A549 (cell line): ENCODE data around the gene DNM1. TPM values are rescaled to one million over a fixed set of nuclear protein-coding genes. Genes with fewer than 3 reads are reported as not detected.

Experiments used
- ATAC-seq, 2 experiments: fragments of 200-7000 bp in 1 of 2; fragments of >200 bp in 1 of 2; cut with Nextera tagmentation in 1 of 2; cut with Tn5 transposase in 1 of 2; 3 replicates each; pipeline versions ENCODE4 v1.8.0 to v1.9.1; 2018 to 2020; ENCODE audit warnings: mild to moderate bottlenecking in 1 of 2, moderate library complexity in 1 of 2
- CTCF ChIA-PET: fragments of 300-600 bp; sonication (Branson Sonifier 250); formaldehyde crosslinking; extraction: SDS; loops from one replicate; lab custom pipeline; 2021; ENCODE audit warnings: antibody characterized with exemption, inconsistent platforms; lab: Yijun Ruan, JAX
- POLR2A ChIA-PET: fragments of 350-600 bp; formaldehyde crosslinking; extraction: SDS; loops from one replicate; lab custom pipeline; 2021; ENCODE audit warnings: antibody characterized with exemption, inconsistent platforms; lab: Yijun Ruan, JAX
- DNase-seq, 2 experiments: peaks; one replicate each; pipeline versions ENCODE4 v3.0.0 to v3.0.0-alpha.2; 2011 to 2016; ENCODE audit warnings: low read depth in 1 of 2, low spot score in 1 of 2
- FAIRE-seq: peaks from 2 replicates; lab custom pipeline; 2011; peaks lifted over from hg19 to GRCh38; lab: Jason Lieb, UNC
- H3K27ac ChIP-seq, 2 experiments: fragments of >200 bp; sonication (Bioruptor Twin); formaldehyde crosslinking; 3 replicates each; pipeline ENCODE4 v1.5.1; 2016 to 2017
- H3K4me1 ChIP-seq: fragments of >200 bp; sonication (Bioruptor Twin); formaldehyde crosslinking; 3 replicates; pipeline ENCODE4 v1.6.1; 2016
- H3K4me2 ChIP-seq: fragments of >200 bp; sonication (Bioruptor Twin); formaldehyde crosslinking; 3 replicates; pipeline ENCODE4 v1.6.1; 2016
- H3K4me3 ChIP-seq: fragments of >200 bp; sonication (Bioruptor Twin); formaldehyde crosslinking; 3 replicates; pipeline ENCODE4 v1.5.1; 2016
- H3K9me3 ChIP-seq: fragments of >200 bp; sonication (Bioruptor Twin); formaldehyde crosslinking; 3 replicates; pipeline ENCODE4 v1.6.1; 2016
- CBX8 ChIP-seq: fragments of 200-600 bp; sonication (generic); IDR thresholded peaks from 2 replicates; pipeline ENCODE4 v1.6.1; 2016
- CHD2 ChIP-seq: fragments of 150-350 bp; IDR thresholded peaks from 2 replicates; pipeline ENCODE4 v1.6.1; 2014; ENCODE audit warnings: low read length; ENCODE audit not compliant: partially characterized antibody
- EHF ChIP-seq: fragments of 250-450 bp; sonication (Bioruptor Pico); IDR thresholded peaks from 2 replicates; pipeline ENCODE4 v1.5.0; 2020; ENCODE audit warnings: mild to moderate bottlenecking
- ESRRA ChIP-seq: fragments of 150-350 bp; IDR thresholded peaks from 2 replicates; pipeline ENCODE4 v1.6.1; 2014; ENCODE audit warnings: mild to moderate bottlenecking, low read length, borderline replicate concordance
- FOSB ChIP-seq: fragments of 250-450 bp; sonication (Bioruptor Pico); IDR thresholded peaks from 2 replicates; pipeline ENCODE4 v1.5.0; 2020; ENCODE audit warnings: mild to moderate bottlenecking, moderate library complexity
- FOSL2 ChIP-seq, 2 experiments: fragments of 450-650 bp in 1 of 2; fragments of >200 bp in 1 of 2; sonication (Bioruptor Twin) in 1 of 2; formaldehyde crosslinking; IDR thresholded peaks; 2 replicates each; pipeline versions ENCODE4 v1.5.0 to v1.6.1; 2016 to 2020; ENCODE audit warnings: mild to moderate bottlenecking in 1 of 2, moderate library complexity in 1 of 2
- GATA3 ChIP-seq: IDR thresholded peaks from 2 replicates; pipeline ENCODE4 v1.6.1; 2012; ENCODE audit warnings: borderline replicate concordance
- HOXB5 ChIP-seq: fragments of 250-450 bp; sonication (Bioruptor Pico); IDR thresholded peaks from 2 replicates; pipeline ENCODE4 v1.5.0; 2020; ENCODE audit warnings: mild to moderate bottlenecking, moderate library complexity
- JUNB ChIP-seq: fragments of >200 bp; sonication (Bioruptor Twin); formaldehyde crosslinking; IDR thresholded peaks from 2 replicates; pipeline ENCODE4 v1.6.1; 2016
- MAFK ChIP-seq: fragments of 450-650 bp; IDR thresholded peaks from 2 replicates; pipeline ENCODE4 v1.6.1; 2014; ENCODE audit not compliant: partially characterized antibody
- TFCP2L1 ChIP-seq: fragments of 250-450 bp; sonication (Bioruptor Pico); IDR thresholded peaks from 2 replicates; pipeline ENCODE4 v1.5.0; 2021; ENCODE audit warnings: mild to moderate bottlenecking
- ZC3H11A ChIP-seq: fragments of 450-650 bp; IDR thresholded peaks from 2 replicates; pipeline ENCODE4 v1.6.1; 2014; ENCODE audit warnings: antibody characterized with exemption, mild to moderate bottlenecking
- ZNF302 ChIP-seq: fragments of 250-450 bp; sonication (Bioruptor Pico); IDR thresholded peaks from 2 replicates; pipeline ENCODE4 v1.9.0; 2021; ENCODE audit warnings: inconsistent platforms, mild to moderate bottlenecking, moderate library complexity
- WGBS: methylation state at CpG from one replicate; pipeline ENCODE4 v1.1.6; 2017; ENCODE audit errors: missing lambda C conversion rate; 5-methylcytosine and 5-hydroxymethylcytosine counted together
- polyA plus RNA-seq, 4 experiments: library from polyadenylated mRNA; depleted of rRNA in 3 of 4; stranded (reverse); fragments of >200 nt; fragmentation: RNase III in 1 of 4; extraction: RNeasy Plus Mini Kit Qiagen cat#74134 plus additional on column Dnase treatment in 1 of 4; gene quantifications; 2 replicates in 3 of 4; 3 replicates in 1 of 4; pipeline ENCODE4 v1.2.3, GENCODE V29; 2011 to 2017
- TF ChIP-seq, protein P1 (sequence below): fragments of 200-600 bp; sonication (generic); IDR thresholded peaks from 2 replicates; pipeline ENCODE4 v1.6.1; 2016; ENCODE audit warnings: antibody characterized with exemption, mild to moderate bottlenecking, moderate library complexity
- TF ChIP-seq, protein P2 (sequence below): fragments of 150-350 bp; IDR thresholded peaks from 2 replicates; pipeline ENCODE4 v1.6.1; 2014; ENCODE audit warnings: low read depth, mild to moderate bottlenecking, low read length

DNM1 gene
- polyA plus RNA-seq, 2 of the 4 experiments (the other 2 are of a cell fraction), result 60.2 to 139 TPM

DNA sequence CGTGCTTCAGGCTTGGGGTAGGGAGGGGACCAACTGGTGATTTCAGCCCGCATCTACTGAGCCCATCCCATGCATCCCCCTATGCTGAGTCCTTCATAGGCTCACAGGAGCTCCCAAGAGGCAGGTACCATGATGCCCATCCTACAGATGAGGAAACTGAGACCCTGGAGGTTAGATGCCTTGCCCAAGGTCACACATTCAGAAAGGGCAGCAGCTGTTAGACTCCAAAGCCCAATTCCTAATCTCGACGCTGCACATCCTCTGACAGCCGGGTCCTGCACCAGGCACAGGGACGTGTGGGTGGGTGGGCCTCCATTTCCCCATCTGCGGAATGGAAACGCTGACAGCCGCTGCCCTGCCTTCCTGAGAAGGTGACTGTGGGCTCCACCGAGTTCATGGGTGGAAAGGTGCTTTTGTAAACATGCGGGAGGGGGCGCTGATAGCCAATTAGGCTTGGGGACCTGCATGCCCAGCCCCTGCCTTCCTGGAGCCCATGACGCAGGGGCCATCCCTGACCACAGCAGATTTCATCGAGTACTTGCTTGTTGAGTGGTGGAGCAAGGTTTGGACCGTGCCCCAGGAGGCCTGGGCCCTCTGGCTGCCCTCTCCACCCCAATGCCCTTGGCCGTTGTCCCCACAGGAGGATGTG, 2.2 kb downstream of the DNM1 start:
- WGBS, result 73% methylated on average over 12 of the region's 16 CpGs
- H3K4me1 ChIP-seq, result peaks cover 76% of the 10 kb centered on the region
- ATAC-seq (no peak), FAIRE-seq (no peak), DNase-seq (no peak)
- H3K4me2 ChIP-seq, result peak overlapping the region; percentile 86
- POLR2A ChIA-PET, result no interaction called here
- H3K27ac ChIP-seq, result peak overlapping the region; percentile 95 to 99
- peak overlapping the region; percentile 96 for H3K4me3 ChIP-seq
- H3K9me3 ChIP-seq, result no peaks in the 10 kb centered on the region
- CTCF ChIA-PET, result interaction anchor here (1.4 to 2.8 kb wide), 3 partner anchors 11 to 18 kb away, joined by 5 to 12 read pairs (median 8); no protein-coding TSS in a partner anchor
- TF ChIP-seq ZNF302, result no peak
- no peak for TF ChIP-seq CBX8
- peak; percentile 83; the same call in 1 of the 2 replicates for TF ChIP-seq ESRRA

DNA sequence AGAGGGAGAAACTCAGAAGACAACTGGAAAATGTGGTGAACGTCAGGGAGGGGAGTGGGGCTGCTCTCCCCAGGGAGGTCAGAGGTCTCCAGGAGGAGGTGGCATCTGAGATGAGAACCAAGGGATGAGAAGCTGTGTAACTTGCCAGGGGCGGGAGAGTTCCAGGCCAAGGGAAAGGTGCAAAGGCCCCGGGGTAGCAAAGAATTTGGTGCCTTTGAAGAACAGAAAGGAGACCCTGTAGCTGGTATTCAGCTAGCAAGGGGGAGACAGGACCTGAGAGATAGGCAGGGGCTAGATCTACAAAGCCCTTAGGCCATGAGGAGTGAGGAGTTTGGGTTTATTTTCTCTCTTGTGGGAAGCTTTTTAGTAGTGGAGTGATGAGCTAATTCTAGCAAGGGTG, 3.3 kb downstream of the DNM1 start:
- no peak for ATAC-seq
- ChIA-PET POLR2A (no interaction called here), CTCF (interaction anchor here (0.6 to 2.3 kb wide), 9 partner anchors 10 to 232 kb away, joined by 3 to 8 read pairs (median 5); no protein-coding TSS in a partner anchor)
- H3K4me1 ChIP-seq, result peaks cover 85% of the 10 kb centered on the region
- peak overlapping the region; percentile 86 for H3K4me2 ChIP-seq
- H3K4me3 ChIP-seq, result peak overlapping the region; percentile 7; the same call in 2 of the 3 replicates
- H3K9me3 ChIP-seq, result no peaks in the 10 kb centered on the region
- no peak for TF ChIP-seq MAFK
- no peak for TF ChIP-seq GATA3
- no peak for TF ChIP-seq HOXB5 (CRISPR knock-in tag)
- TF ChIP-seq, protein P1, sequence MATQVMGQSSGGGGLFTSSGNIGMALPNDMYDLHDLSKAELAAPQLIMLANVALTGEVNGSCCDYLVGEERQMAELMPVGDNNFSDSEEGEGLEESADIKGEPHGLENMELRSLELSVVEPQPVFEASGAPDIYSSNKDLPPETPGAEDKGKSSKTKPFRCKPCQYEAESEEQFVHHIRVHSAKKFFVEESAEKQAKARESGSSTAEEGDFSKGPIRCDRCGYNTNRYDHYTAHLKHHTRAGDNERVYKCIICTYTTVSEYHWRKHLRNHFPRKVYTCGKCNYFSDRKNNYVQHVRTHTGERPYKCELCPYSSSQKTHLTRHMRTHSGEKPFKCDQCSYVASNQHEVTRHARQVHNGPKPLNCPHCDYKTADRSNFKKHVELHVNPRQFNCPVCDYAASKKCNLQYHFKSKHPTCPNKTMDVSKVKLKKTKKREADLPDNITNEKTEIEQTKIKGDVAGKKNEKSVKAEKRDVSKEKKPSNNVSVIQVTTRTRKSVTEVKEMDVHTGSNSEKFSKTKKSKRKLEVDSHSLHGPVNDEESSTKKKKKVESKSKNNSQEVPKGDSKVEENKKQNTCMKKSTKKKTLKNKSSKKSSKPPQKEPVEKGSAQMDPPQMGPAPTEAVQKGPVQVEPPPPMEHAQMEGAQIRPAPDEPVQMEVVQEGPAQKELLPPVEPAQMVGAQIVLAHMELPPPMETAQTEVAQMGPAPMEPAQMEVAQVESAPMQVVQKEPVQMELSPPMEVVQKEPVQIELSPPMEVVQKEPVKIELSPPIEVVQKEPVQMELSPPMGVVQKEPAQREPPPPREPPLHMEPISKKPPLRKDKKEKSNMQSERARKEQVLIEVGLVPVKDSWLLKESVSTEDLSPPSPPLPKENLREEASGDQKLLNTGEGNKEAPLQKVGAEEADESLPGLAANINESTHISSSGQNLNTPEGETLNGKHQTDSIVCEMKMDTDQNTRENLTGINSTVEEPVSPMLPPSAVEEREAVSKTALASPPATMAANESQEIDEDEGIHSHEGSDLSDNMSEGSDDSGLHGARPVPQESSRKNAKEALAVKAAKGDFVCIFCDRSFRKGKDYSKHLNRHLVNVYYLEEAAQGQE, result no peak
- TF ChIP-seq CHD2, result no peak
- no peak for DNase-seq
- H3K27ac ChIP-seq, result peak overlapping the region; percentile 95 to 99
- no peak for FAIRE-seq
- 45% methylated on average over 3 of the region's 3 CpGs for WGBS

DNA sequence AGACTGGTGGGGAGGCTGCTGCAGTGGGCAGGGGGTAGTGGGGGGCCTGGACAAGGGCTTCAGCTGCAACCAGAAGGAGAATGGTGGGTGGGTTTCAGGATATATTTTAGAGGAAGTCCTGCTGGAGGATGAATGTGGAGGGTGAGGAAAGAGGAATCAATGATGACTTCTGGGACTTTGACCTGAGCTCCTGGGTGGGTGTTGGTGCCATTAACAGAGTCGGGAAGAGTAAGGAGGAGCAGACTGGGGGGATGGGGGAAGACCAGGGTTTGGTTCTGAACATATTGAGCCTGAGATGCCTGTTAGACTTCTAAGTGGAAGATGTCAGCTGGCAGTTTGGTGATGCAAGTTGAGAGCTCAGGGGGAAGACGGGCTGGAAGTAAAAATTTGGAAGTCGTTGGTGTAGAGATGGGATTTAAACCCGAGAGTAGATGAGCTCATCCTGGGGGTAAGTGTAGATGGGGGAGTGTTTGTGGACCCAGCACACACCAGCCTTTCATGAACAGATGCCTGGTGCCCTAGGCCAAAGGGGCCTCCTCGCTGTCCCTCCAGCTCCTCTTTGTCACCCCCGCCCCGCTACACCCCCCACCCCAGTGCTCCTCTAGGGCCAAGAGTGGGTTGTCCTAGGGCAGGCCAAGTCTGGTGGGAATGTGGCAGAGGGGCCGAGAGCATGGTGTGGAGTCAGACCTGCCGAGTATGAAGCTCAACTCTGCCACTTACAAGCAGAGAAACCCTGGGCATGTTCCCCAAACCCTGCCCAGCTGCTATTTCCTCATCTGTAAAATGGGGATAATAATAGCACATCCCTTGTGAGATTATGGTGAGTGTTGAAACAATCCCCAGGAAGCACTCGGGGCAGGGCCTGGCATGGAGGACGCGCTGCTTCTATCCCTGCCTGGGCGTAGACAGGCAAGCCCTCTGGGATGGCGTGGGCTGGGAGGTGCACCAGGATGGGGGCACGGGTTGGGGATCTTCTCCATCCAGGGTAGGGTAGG, 4.0 kb downstream of the DNM1 start:
- Histone ChIP-seq H3K4me2 (peak overlapping the region; percentile 86), H3K4me3 (peak overlapping the region; percentile 7; the same call in 1 of the 3 replicates), H3K4me1 (peaks cover 85% of the 10 kb centered on the region), H3K27ac (peak overlapping the region; percentile 95 to 99), H3K9me3 (no peaks in the 10 kb centered on the region)
- CTCF ChIA-PET, result interaction anchor here (0.6 to 2.3 kb wide), 11 partner anchors 8 to 231 kb away, joined by 3 to 8 read pairs (median 4); no protein-coding TSS in a partner anchor
- FAIRE-seq (no peak), DNase-seq (no peak), ATAC-seq (no peak)
- POLR2A ChIA-PET, result no interaction called here
- WGBS, result 72% methylated on average over 13 of the region's 15 CpGs
- no peak for TF ChIP-seq EHF (CRISPR knock-in tag)
- no peak for TF ChIP-seq TFCP2L1 (CRISPR knock-in tag)
- TF ChIP-seq JUNB, result no peak
- TF ChIP-seq ZC3H11A, result no peak
- TF ChIP-seq, protein P2, sequence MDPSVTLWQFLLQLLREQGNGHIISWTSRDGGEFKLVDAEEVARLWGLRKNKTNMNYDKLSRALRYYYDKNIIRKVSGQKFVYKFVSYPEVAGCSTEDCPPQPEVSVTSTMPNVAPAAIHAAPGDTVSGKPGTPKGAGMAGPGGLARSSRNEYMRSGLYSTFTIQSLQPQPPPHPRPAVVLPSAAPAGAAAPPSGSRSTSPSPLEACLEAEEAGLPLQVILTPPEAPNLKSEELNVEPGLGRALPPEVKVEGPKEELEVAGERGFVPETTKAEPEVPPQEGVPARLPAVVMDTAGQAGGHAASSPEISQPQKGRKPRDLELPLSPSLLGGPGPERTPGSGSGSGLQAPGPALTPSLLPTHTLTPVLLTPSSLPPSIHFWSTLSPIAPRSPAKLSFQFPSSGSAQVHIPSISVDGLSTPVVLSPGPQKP, result no peak
- no peak for TF ChIP-seq FOSB (CRISPR knock-in tag)
- no peak for TF ChIP-seq FOSL2 (IDR thresholded peaks at IDR 0.05)
- TF ChIP-seq FOSL2 (CRISPR knock-in tag; IDR thresholded peaks at IDR 0.05), result no peak
